Endothelial cell (in vitro differentiated cells): Measurements from ENCODE around the gene STPG4. TPM values are rescaled to one million over a fixed set of nuclear protein-coding genes. Genes with fewer than 3 reads are reported as not detected.

Source experiments
- DNase-seq: peaks from one replicate; pipeline ENCODE4 v3.0.0; 2021; ENCODE audit warnings: low spot score
- H3K27ac Mint-ChIP-seq: one replicate; pipeline ENCODE4 v1.8.0; 2021; ENCODE audit warnings: mixed read lengths, inconsistent platforms; ENCODE audit not compliant: unreplicated experiment
- H3K27me3 Mint-ChIP-seq: one replicate; pipeline ENCODE4 v1.8.0; 2021; ENCODE audit warnings: mild to moderate bottlenecking, moderate library complexity, mixed read lengths, inconsistent platforms; ENCODE audit not compliant: unreplicated experiment
- H3K36me3 Mint-ChIP-seq: one replicate; pipeline ENCODE4 v1.8.0; 2021; ENCODE audit warnings: mild to moderate bottlenecking, low read depth, mixed read lengths, inconsistent platforms; ENCODE audit not compliant: unreplicated experiment
- H3K4me1 Mint-ChIP-seq: one replicate; pipeline ENCODE4 v1.8.0; 2021; ENCODE audit warnings: mild to moderate bottlenecking, mixed read lengths, inconsistent platforms; ENCODE audit not compliant: unreplicated experiment
- H3K4me3 Mint-ChIP-seq: one replicate; pipeline ENCODE4 v1.8.0; 2021; ENCODE audit warnings: mild to moderate bottlenecking, mixed read lengths, inconsistent platforms; ENCODE audit not compliant: unreplicated experiment
- H3K9me3 Mint-ChIP-seq: one replicate; pipeline ENCODE4 v1.8.0; 2021; ENCODE audit warnings: mixed read lengths, inconsistent platforms; ENCODE audit not compliant: unreplicated experiment
- CTCF ChIP-seq: fragments of 200-600 bp; sonication (generic); IDR thresholded peaks from one replicate; pipeline ENCODE4 v1.5.0; 2021; ENCODE audit warnings: antibody characterized with exemption; ENCODE audit not compliant: unreplicated experiment
- total RNA-seq: library from RNA; stranded (reverse); fragmentation: NEBNext Ultra II Directional; extraction: Animal tissue kit (Norgen Biotek cat#: 25700); gene quantifications from one replicate; pipeline ENCODE4 v1.2.1, GENCODE V29; 2021; ENCODE audit not compliant: unreplicated experiment

STPG4 gene
- total RNA-seq, 1 donor from 2014 or later = not detected

DNA sequence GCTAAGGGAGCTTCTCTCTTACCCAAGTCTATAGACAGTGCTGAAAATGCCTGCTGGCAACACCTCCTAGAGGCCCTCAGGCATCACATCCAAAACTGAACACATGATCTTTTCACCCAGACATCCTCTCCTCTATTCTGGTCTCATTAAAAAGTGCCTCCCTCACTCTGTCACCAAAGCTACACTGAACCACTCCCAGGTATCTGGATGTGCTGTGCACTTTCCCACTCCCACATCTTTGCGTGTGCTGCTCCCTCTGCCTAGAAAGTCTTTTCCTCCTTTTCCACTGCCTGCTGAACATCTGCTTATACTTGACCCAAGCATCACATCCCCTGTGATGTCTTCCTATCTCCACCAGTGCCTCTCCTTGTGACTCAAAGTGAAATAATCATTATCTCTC is 26.1 kb upstream of the STPG4 start:
- Mint-ChIP-seq H3K27ac (no peak overlapping the region), H3K27me3 (peaks cover 13% of the 10 kb centered on the region), H3K4me3 (peak overlapping the region; percentile 2), H3K9me3 (no peaks in the 10 kb centered on the region), H3K4me1 (peaks cover 46% of the 10 kb centered on the region), H3K36me3 (peaks cover 8% of the 10 kb centered on the region)
- no peak for DNase-seq
- TF ChIP-seq CTCF = no peak

DNA sequence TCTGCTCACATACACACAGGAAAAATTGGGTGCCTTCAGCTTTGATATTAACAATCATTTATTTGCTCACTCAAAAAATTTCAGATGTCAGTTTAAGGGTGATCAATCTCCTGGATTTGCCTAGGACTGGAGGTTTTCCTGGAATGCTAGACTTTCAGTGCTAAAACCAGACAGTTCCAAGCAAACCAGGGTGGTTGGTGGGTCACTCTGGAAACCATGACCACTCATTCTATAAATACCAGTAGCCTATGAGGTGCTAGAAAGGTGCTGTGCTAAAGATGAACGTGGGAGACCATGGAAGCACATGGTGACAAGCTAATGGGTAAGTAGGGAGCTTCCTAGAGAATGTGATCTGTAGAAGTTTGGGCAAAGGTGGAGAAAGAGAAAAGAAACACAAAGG is 25.4 kb upstream of the STPG4 start:
- H3K27ac Mint-ChIP-seq = no peak overlapping the region

DNA sequence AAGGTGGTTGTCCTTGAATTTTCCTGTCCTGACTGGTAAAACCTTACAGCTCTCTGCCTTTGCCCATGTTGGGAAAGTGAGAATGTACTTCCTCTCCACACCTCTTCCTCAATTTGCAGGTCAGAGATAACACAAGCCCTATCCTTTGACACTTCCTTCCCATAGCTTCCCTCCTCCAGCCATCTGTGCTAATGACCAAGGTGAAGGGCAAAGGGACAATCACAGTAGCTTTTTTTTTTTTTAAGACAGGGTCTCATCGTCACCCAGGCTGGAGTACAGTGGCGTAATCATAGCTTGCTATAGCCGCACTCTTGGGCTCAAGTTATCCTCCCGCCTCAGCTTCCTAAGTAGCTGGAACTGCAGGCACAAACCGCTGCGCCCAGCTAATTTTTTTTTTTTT is 24.3 kb upstream of the STPG4 start:
- no peak for TF ChIP-seq CTCF
- no peaks in the 10 kb centered on the region for H3K9me3 Mint-ChIP-seq
- DNase-seq = no peak
- no peak overlapping the region for H3K27ac Mint-ChIP-seq
- H3K36me3 Mint-ChIP-seq = peaks cover 16% of the 10 kb centered on the region
- H3K4me1 Mint-ChIP-seq = peaks cover 58% of the 10 kb centered on the region
- peaks cover 24% of the 10 kb centered on the region for H3K27me3 Mint-ChIP-seq
- H3K4me3 Mint-ChIP-seq = no peak overlapping the region

More for the DNA sequence above, 25.4 kb upstream of the STPG4 start:
- no peak for TF ChIP-seq CTCF
- DNase-seq = no peak
- Mint-ChIP-seq H3K4me1 (peaks cover 49% of the 10 kb centered on the region), H3K4me3 (no peak overlapping the region), H3K9me3 (no peaks in the 10 kb centered on the region), H3K27me3 (peaks cover 16% of the 10 kb centered on the region), H3K36me3 (peaks cover 11% of the 10 kb centered on the region)

GRCh38 chr2:47178341-47178740 is 23.2 kb upstream of the STPG4 start:
- Mint-ChIP-seq H3K27ac (no peak overlapping the region), H3K27me3 (peaks cover 24% of the 10 kb centered on the region), H3K4me1 (peaks cover 64% of the 10 kb centered on the region), H3K4me3 (no peak overlapping the region), H3K36me3 (peaks cover 16% of the 10 kb centered on the region), H3K9me3 (no peaks in the 10 kb centered on the region)
- no peak for TF ChIP-seq CTCF
- no peak for DNase-seq

DNA sequence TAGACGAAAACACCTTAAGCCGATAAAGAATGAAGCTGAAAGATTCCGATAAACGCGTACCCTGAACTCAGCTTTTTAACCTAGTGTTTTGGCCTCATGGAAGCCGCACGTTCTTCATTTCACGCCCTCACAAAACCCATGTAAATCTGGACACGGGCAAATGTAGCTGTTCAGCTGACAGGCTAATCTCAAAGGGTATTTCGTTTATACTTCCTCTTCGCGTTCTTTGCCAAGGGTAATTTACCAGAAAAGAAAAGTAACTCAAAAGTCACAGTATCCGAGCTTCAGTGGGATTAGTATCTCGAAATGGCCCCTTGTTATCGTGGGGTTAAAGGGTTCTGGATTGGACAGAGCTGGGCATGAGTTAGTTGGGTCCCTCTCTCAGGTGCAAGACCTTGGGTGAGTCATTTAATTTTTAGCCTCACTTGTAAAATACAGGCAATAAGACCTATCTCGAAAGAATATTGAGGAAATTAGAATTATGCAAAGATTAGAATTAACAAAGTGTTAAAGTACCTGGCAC is 22.0 kb upstream of the STPG4 start:
- TF ChIP-seq CTCF = no peak
- H3K36me3 Mint-ChIP-seq = peaks cover 16% of the 10 kb centered on the region
- no peak for DNase-seq
- H3K27ac Mint-ChIP-seq = peak overlapping the region; percentile 99
- H3K4me1 Mint-ChIP-seq = peaks cover 66% of the 10 kb centered on the region
- H3K27me3 Mint-ChIP-seq = peaks cover 24% of the 10 kb centered on the region
- H3K4me3 Mint-ChIP-seq = peak overlapping the region; percentile 100
- no peaks in the 10 kb centered on the region for H3K9me3 Mint-ChIP-seq
